Progenitor cell of endocrine pancreas (in vitro differentiated cells): ENCODE results near the gene IRAG1. TPM values are rescaled to one million over a fixed set of nuclear protein-coding genes. Genes with fewer than 3 reads are reported as not detected.

Experiments used
- DNase-seq: peaks from one replicate; pipeline ENCODE4 v3.0.0; 2021; ENCODE audit warnings: low spot score; ENCODE audit not compliant: unreplicated experiment
- H3K27ac Mint-ChIP-seq: 2 replicates; pipeline ENCODE4 v1.8.0; 2021; ENCODE audit warnings: mild to moderate bottlenecking, moderate library complexity, mixed read lengths
- H3K27me3 Mint-ChIP-seq: 2 replicates; pipeline ENCODE4 v1.8.0; 2021; ENCODE audit warnings: mixed read lengths
- H3K36me3 Mint-ChIP-seq: 2 replicates; pipeline ENCODE4 v1.8.0; 2022; ENCODE audit warnings: mixed read lengths; ENCODE audit not compliant: insufficient read depth
- H3K4me1 Mint-ChIP-seq: 2 replicates; pipeline ENCODE4 v1.8.0; 2021; ENCODE audit warnings: low read depth, mixed read lengths
- H3K4me3 Mint-ChIP-seq: 2 replicates; pipeline ENCODE4 v1.8.0; 2021; ENCODE audit warnings: low read depth, mild to moderate bottlenecking, moderate library complexity, mixed read lengths
- H3K9me3 Mint-ChIP-seq: 2 replicates; pipeline ENCODE4 v1.8.0; 2021; ENCODE audit warnings: low read depth, mixed read lengths
- total RNA-seq: library from RNA; stranded (reverse); gene quantifications from 2 replicates; pipeline ENCODE4 v1.2.1, GENCODE V29; 2021
- TF ChIP-seq, protein P1 (sequence below): fragments of 200-600 bp; sonication (generic); IDR thresholded peaks from one replicate; pipeline ENCODE4 v1.5.0; 2021; ENCODE audit warnings: antibody characterized with exemption, mild to moderate bottlenecking; ENCODE audit not compliant: unreplicated experiment

IRAG1 gene
- total RNA-seq, 1 donor from 2014 or later: 6.3 TPM

GRCh38 chr11:10699072-10699471 lies 5.5 kb upstream of the IRAG1 start:
- Mint-ChIP-seq H3K27me3 (no peaks in the 10 kb centered on the region), H3K4me3 (no peak overlapping the region), H3K4me1 (no peaks in the 10 kb centered on the region), H3K27ac (no peak overlapping the region), H3K36me3 (peaks cover 6% of the 10 kb centered on the region), H3K9me3 (peaks cover 5% of the 10 kb centered on the region)
- TF ChIP-seq, protein P1, sequence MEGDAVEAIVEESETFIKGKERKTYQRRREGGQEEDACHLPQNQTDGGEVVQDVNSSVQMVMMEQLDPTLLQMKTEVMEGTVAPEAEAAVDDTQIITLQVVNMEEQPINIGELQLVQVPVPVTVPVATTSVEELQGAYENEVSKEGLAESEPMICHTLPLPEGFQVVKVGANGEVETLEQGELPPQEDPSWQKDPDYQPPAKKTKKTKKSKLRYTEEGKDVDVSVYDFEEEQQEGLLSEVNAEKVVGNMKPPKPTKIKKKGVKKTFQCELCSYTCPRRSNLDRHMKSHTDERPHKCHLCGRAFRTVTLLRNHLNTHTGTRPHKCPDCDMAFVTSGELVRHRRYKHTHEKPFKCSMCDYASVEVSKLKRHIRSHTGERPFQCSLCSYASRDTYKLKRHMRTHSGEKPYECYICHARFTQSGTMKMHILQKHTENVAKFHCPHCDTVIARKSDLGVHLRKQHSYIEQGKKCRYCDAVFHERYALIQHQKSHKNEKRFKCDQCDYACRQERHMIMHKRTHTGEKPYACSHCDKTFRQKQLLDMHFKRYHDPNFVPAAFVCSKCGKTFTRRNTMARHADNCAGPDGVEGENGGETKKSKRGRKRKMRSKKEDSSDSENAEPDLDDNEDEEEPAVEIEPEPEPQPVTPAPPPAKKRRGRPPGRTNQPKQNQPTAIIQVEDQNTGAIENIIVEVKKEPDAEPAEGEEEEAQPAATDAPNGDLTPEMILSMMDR: no peak
- no peak for DNase-seq

DNA sequence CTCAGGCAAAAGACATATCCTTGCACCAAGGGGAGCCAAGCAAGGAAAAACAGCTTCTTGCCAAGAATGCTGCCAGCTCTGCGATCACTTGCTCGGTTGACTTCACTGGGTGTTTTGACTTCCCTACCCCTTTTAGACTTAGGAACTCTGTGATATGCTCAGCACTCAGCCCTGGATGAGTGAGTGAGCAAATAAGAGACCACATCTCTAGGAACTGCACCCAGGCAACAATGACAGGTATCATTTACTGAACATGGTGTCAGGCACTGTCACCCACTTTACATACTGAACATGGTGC lies 3.7 kb upstream of the IRAG1 start:
- H3K4me1 Mint-ChIP-seq: no peaks in the 10 kb centered on the region
- peaks cover 5% of the 10 kb centered on the region for H3K9me3 Mint-ChIP-seq
- H3K36me3 Mint-ChIP-seq: peaks cover 6% of the 10 kb centered on the region
- DNase-seq: no peak
- H3K27ac Mint-ChIP-seq: no peak overlapping the region
- TF ChIP-seq, protein P1: no peak
- H3K4me3 Mint-ChIP-seq: no peak overlapping the region
- H3K27me3 Mint-ChIP-seq: no peaks in the 10 kb centered on the region

- TF ChIP-seq, protein P1: no peak
- H3K4me1 Mint-ChIP-seq: no peaks in the 10 kb centered on the region
- H3K27me3 Mint-ChIP-seq: no peaks in the 10 kb centered on the region
- H3K27ac Mint-ChIP-seq: no peak overlapping the region
- peaks cover 6% of the 10 kb centered on the region for H3K36me3 Mint-ChIP-seq
- peaks cover 5% of the 10 kb centered on the region for H3K9me3 Mint-ChIP-seq
- no peak overlapping the region for H3K4me3 Mint-ChIP-seq
- no peak for DNase-seq
These were observed 3.1 kb upstream of the IRAG1 start for GRCh38 chr11:10696468-10697322.

DNA sequence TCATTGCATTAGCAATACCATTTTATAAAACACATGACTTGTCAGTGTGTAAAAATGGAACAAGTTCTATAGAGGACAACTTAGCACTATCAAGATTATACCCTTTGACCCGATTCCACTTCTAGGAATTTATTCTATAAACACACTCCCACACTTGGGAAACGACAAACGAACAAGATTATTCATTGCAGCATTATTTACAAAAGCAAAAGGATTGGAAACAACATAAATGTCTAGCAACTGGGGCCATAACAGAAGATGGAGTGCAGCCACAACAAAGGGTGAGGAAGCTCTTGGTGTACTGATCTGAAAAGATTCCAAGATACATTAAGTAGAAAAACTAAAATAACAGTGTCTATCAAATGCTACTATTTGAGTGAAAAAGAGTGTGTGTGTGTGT lies 2.3 kb upstream of the IRAG1 start:
- no peaks in the 10 kb centered on the region for H3K27me3 Mint-ChIP-seq
- peaks cover 5% of the 10 kb centered on the region for H3K9me3 Mint-ChIP-seq
- DNase-seq: no peak
- H3K4me1 Mint-ChIP-seq: no peaks in the 10 kb centered on the region
- TF ChIP-seq, protein P1: no peak
- H3K4me3 Mint-ChIP-seq: no peak overlapping the region
- no peak overlapping the region for H3K27ac Mint-ChIP-seq
- H3K36me3 Mint-ChIP-seq: peaks cover 6% of the 10 kb centered on the region

DNA sequence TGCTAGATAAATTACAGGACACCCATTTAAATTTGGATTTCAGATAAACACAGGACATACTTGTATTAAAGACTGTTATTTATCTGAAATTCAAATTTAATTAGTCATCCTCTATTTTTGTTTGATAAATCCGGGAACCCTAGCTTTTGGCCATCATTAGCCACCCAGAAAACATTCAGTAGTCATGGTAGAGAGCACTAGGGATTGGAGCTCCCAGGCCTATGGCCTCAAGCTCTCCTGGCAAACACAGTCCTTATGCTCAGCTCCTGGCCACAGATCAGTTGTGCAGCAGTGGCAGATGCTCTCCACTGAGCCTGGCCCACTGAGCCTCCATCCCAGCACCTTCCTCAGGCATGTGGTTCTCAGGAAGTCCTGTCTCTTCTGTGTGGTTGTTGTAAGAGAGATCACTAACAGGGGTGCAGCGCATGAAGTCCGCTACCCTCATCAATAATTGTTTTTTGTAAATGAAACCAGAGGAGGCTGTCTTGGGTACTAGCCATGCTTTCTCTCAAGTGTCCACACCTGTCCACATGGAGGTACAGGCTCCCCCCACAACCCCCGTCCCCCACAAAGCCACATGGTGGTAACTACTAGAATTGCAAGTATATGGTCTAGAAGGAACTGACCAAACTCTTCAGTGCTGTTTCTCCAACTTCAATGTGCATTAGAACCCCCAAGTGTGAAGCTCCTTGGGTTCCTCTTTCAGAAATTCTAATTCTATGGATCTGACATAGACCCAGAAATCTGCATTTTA lies 1.1 kb upstream of the IRAG1 start:
- H3K27me3 Mint-ChIP-seq: no peaks in the 10 kb centered on the region
- H3K9me3 Mint-ChIP-seq: peaks cover 5% of the 10 kb centered on the region
- H3K4me1 Mint-ChIP-seq: no peaks in the 10 kb centered on the region
- no peak for DNase-seq
- H3K36me3 Mint-ChIP-seq: peaks cover 2% of the 10 kb centered on the region
- TF ChIP-seq, protein P1: no peak
- no peak overlapping the region for H3K27ac Mint-ChIP-seq
- no peak overlapping the region for H3K4me3 Mint-ChIP-seq
